ENCODE results near the gene MYZAP.
A peak's percentile ranks its signal among the peaks of the same experiment; 100 is the strongest.

- TF ChIP-seq CTCF (IDR thresholded peaks at IDR 0.05) (peak in 1 of 3 donors; percentile 22), POLR2A (IDR thresholded peaks at IDR 0.05) (no peak)
Observed at GRCh38 chr15:57732526-57733331, 141.0 kb downstream of the MYZAP start.

Data from lower leg skin (tissue), 3 donors.